SK-N-MC (cell line): Measurements from ENCODE around the gene INF2.
"Not testable (repeated sequence)": the region's sequence is repeated elsewhere in the genome, so short reads cannot be mapped to it uniquely, and the experiment has no call there.

Experiments used
- DNase-seq: peaks from one replicate; pipeline ENCODE4 v3.0.0-alpha.2; 2011; ENCODE audit warnings: low read depth, low spot score
- H3K27ac ChIP-seq: fragments of 200-600 bp; sonication (generic); 2 replicates; pipeline ENCODE4 v1.5.1; 2016; ENCODE audit warnings: mixed run types
- H3K36me3 ChIP-seq: fragments of 200-600 bp; sonication (generic); 2 replicates; pipeline ENCODE4 v1.6.1; 2017; ENCODE audit warnings: antibody characterized with exemption, low read length, mixed read lengths; ENCODE audit not compliant: insufficient read depth
- H3K4me3 ChIP-seq: fragments of 200-600 bp; sonication (generic); 2 replicates; pipeline ENCODE4 v1.5.1; 2016
- H3K9ac ChIP-seq: fragments of 200-600 bp; sonication (generic); 2 replicates; pipeline ENCODE4 v1.8.0; 2017; ENCODE audit warnings: mixed run types, mixed read lengths; ENCODE audit not compliant: insufficient read length
- H3K9me3 ChIP-seq: fragments of 200-600 bp; sonication (generic); 2 replicates; pipeline ENCODE4 v1.6.1; 2017; ENCODE audit warnings: low read depth, mild to moderate bottlenecking, antibody characterized with exemption, low read length, moderate library complexity, mixed read lengths
- EZH2 ChIP-seq: fragments of 200-600 bp; sonication (generic); IDR thresholded peaks from one replicate; pipeline ENCODE4 v1.6.1; 2017; ENCODE audit warnings: antibody characterized with exemption
- FOXP2 ChIP-seq: optimal IDR thresholded peaks from 2 replicates; pipeline ENCODE3; 2011; ENCODE audit warnings: mild to moderate bottlenecking, moderate library complexity; ENCODE audit not compliant: insufficient read depth; ENCODE audit errors: extremely low read length, control extremely low read depth
- POLR2AphosphoS5 ChIP-seq: IDR thresholded peaks from 2 replicates; pipeline ENCODE4 v1.6.1; 2012; ENCODE audit warnings: mild to moderate bottlenecking, low read depth, low read length, borderline replicate concordance

INF2 gene

DNA sequence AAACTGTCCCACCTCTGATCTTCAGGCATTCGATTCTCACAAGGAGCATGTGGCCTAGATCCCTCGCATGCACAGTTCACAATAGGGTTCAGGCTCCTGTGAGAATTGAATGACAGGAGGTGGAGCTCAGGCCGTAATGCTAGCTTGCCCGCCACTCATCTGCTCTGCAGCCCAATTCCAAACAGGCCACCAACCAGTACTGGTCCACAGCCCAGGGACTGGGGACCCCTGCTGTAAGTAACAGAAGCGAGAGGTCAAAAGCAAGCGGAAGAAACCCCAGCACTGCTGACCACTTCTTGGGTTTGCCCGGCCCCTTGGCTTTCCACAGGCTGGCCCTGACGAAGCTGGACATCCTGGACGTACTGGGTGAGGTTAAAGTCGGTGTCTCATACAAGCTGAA is 55.1 kb downstream of the INF2 start:
- TF ChIP-seq FOXP2: no peak
- TF ChIP-seq POLR2AphosphoS5: no peak
- no peak for TF ChIP-seq EZH2
- H3K9me3 ChIP-seq: no peaks in the 10 kb centered on the region
- no peak overlapping the region for H3K4me3 ChIP-seq
- no peaks in the 10 kb centered on the region for H3K36me3 ChIP-seq
- no peak overlapping the region for H3K9ac ChIP-seq
- no peak for DNase-seq
- H3K27ac ChIP-seq: no peak overlapping the region

DNA sequence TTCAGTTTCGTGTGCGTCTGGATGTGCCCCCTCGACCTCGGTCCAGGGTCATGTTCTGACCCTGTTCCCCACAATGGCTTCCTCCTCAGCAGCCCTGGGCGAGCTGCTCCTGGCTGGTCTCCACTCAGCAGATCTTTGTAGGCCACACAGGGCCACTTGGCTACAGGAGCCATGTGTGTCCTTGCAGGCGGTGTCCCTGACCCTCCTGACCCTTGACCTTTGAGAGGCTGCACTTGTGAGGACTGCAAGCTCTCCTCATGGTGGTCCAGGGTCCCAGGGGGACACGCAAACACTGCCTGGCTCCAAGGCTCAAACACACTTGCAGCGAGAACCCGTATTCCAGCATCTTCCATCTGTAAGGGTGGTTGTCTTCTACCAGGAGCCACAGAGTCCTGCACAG is 56.0 kb downstream of the INF2 start:
- H3K27ac ChIP-seq: no peak overlapping the region
- H3K9ac ChIP-seq: no peak overlapping the region
- H3K4me3 ChIP-seq: no peak overlapping the region
- H3K36me3 ChIP-seq: no peaks in the 10 kb centered on the region
- no peaks in the 10 kb centered on the region for H3K9me3 ChIP-seq
- TF ChIP-seq FOXP2: no peak
- TF ChIP-seq POLR2AphosphoS5: no peak
- TF ChIP-seq EZH2: no peak
- no peak for DNase-seq

DNA sequence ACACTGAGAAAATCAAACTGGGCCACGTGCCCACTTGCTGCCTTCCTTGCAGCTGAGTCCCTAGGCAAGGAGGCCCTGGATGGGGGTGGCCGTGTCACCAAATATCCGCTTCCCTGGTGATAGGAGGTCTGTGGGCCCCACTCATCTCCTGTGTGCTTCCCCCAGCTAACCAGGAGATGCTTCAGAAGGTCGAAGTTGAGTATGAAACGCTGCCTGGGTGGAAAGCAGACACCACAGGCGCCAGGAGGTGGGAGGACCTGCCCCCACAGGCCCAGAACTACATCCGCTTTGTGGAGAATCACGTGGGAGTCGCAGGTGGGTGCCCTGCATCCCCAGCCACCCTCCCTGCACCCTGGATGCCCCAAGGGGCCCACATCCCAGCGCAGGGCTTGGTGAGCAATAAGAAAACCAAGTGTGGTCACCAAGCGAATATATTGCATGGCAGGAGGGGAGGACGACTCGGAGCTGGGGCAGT is 56.7 kb downstream of the INF2 start:
- DNase-seq: no peak
- no peak for TF ChIP-seq POLR2AphosphoS5
- no peak for TF ChIP-seq EZH2
- TF ChIP-seq FOXP2: no peak
- no peak overlapping the region for H3K27ac ChIP-seq
- H3K36me3 ChIP-seq: no peaks in the 10 kb centered on the region
- H3K9ac ChIP-seq: no peak overlapping the region
- no peak overlapping the region for H3K4me3 ChIP-seq
- H3K9me3 ChIP-seq: no peaks in the 10 kb centered on the region

DNA sequence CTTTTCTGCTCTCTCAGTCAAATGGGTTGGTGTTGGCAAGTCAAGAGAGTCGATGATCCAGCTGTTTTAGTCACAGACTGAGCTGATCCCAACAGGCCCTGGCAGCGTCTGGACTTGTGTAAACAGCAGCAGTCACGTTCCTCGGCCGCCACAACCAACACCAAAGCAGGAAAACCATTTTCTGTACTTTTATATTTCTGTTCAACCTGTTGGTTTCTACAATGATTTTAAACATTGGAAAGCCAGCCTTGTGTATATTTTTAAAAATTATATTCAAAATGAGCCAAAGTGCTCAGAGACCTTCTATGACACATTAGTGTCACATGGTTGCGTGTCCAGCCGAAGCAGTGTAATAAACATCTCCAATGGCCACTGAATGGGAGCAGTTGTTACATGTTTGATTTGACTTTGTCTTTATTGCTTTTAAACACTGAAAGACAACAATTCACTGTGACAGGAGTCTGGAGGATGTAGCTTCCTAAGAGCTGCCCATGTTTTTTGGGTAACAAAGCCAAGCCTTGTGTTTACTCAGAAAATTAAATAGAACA is 57.6 kb downstream of the INF2 start:
- H3K4me3 ChIP-seq: no peak overlapping the region
- DNase-seq: no peak
- TF ChIP-seq FOXP2: no peak
- TF ChIP-seq EZH2: no peak
- no peak for TF ChIP-seq POLR2AphosphoS5
- no peaks in the 10 kb centered on the region for H3K9me3 ChIP-seq
- no peaks in the 10 kb centered on the region for H3K36me3 ChIP-seq
- H3K27ac ChIP-seq: no peak overlapping the region
- H3K9ac ChIP-seq: no peak overlapping the region

DNA sequence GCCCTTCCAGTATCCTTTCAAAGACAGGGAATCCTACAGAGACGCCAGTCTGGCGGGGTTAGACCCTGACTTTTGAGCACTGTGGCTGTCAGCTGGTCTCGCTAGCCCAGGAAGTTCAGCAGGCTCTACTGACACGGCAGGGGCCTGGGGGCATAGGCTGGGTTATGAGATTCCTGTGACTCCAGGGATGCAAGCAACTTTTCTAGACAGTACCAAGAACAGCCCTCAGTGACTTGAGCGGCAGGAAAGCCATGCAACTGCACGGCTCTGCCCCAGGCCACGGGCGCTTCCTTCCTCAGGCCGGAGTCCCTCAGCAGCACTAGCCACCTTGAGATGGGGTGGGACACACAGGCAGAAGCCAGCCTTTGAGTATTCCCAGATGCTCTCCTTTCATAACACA is 58.5 kb downstream of the INF2 start:
- no peaks in the 10 kb centered on the region for H3K36me3 ChIP-seq
- TF ChIP-seq POLR2AphosphoS5: no peak
- no peak for TF ChIP-seq FOXP2
- TF ChIP-seq EZH2: no peak
- no peak overlapping the region for H3K27ac ChIP-seq
- H3K4me3 ChIP-seq: no peak overlapping the region
- DNase-seq: no peak
- no peak overlapping the region for H3K9ac ChIP-seq
- H3K9me3 ChIP-seq: no peaks in the 10 kb centered on the region

DNA sequence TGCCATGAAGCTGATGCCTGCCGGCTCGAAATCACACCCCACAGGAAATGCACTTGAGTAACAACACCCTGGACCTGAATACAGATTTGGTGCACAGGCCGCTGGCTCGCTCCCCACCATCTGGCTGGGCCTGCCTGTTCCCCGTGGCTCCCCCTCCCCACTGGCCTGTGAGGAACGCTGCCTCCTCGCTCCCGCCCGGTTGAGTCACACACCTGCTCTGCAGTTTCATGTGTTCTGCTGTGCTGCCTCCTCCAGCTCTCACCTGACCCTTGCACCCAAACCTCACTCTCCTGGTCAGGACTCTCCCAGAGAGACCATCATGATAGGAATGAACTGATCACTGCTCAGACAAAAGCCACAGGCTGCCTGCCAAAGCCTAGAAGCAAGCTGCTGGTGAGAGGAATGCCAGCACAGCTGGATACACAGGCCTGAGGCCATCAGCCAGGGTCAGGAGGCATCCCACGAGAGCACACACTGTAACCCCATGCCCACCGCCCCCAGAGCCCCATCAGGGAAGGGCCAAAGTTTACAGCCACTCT is 59.8 kb downstream of the INF2 start:
- Histone ChIP-seq H3K4me3 (no peak overlapping the region), H3K36me3 (no peaks in the 10 kb centered on the region), H3K9ac (no peak overlapping the region), H3K9me3 (no peaks in the 10 kb centered on the region), H3K27ac (no peak overlapping the region)
- DNase-seq: no peak
- TF ChIP-seq EZH2: no peak
- TF ChIP-seq POLR2AphosphoS5: no peak
- no peak for TF ChIP-seq FOXP2

DNA sequence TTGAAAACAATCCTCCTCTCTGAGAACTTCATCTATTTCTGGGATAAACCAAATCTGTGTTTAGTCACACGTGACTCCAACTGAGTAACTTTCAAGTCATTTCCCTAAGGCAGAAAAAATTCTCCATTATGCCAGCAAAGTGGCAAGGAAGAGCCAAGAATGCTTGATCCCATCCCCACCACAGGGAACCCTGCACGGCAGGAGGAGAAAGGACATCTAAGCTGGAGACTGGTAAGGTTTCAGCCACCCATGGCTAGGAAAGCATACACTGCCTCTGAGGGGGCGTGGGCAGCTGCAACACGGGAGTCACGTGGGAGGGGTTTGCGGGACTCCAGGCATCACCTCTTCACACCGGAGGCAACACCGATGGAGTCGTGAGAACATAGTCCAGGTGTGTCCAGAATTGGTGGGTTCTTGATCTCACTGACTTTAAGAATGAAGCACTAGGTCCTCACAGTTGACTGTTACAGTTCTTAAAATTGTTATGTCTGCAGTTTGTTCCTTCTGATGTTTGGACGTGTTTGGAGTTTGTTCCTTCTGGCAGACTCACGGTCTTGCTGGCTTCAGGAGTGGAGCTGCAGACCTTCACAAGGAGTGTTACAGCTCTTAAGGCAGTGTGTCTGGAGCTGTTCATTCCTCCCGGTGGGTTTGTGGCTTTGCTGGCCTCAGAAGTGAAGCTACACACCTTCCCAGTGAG is 60.8 kb downstream of the INF2 start:
- no peaks in the 10 kb centered on the region for H3K9me3 ChIP-seq

DNA sequence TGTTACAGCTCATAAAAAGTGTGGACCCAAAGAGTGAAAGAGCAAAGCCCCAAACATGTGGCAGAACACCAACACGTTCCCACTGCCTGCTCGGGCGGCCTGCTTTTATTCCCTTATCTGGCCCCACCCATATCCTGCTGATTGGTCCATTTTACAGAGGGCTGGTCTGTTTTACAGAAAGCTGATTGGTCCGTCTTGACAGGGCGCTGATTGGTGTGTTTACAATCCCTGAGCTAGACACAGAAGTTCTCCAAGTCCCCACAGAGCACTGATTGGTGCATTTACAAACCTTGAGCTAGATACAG is 61.3 kb downstream of the INF2 start:
- not testable (repeated sequence) for H3K27ac ChIP-seq, H3K4me3 ChIP-seq

More for the DNA sequence above, 60.8 kb downstream of the INF2 start:
- no peak overlapping the region for H3K4me3 ChIP-seq
- DNase-seq: no peak
- H3K36me3 ChIP-seq: no peaks in the 10 kb centered on the region; the same call in 1 of the 2 replicates
- TF ChIP-seq POLR2AphosphoS5: no peak
- no peak for TF ChIP-seq EZH2
- no peak for TF ChIP-seq FOXP2
- peak overlapping the region; percentile 15 for H3K9ac ChIP-seq
- H3K27ac ChIP-seq: 0 out of 2 replicates have a peak overlapping the region, but pooled peaks have one; percentile 11

More for the DNA sequence above, 61.3 kb downstream of the INF2 start:
- DNase-seq, H3K36me3 ChIP-seq, H3K9me3 ChIP-seq, H3K9ac ChIP-seq: not testable (repeated sequence)
